SU-DHL-6 (cell line): ENCODE measurements around the gene PPP1R27.

Source experiments
- EZH2phosphoT487 ChIP-seq: fragments of 200-600 bp; sonication (generic), shearing (Covaris generic); conservative IDR thresholded peaks from 2 replicates; pipeline ENCODE4 v1.6.1; 2018; ENCODE audit warnings: mild to moderate bottlenecking, antibody characterized with exemption, low read length, moderate library complexity, mixed read lengths
- TF ChIP-seq, protein P1 (sequence below): fragments of 200-600 bp; sonication (generic); IDR thresholded peaks from one replicate; pipeline ENCODE4 v1.5.1; 2017; ENCODE audit warnings: antibody characterized with exemption, mild to moderate bottlenecking, low read length, moderate library complexity; ENCODE audit not compliant: insufficient read depth, poor library complexity, severe bottlenecking

DNA sequence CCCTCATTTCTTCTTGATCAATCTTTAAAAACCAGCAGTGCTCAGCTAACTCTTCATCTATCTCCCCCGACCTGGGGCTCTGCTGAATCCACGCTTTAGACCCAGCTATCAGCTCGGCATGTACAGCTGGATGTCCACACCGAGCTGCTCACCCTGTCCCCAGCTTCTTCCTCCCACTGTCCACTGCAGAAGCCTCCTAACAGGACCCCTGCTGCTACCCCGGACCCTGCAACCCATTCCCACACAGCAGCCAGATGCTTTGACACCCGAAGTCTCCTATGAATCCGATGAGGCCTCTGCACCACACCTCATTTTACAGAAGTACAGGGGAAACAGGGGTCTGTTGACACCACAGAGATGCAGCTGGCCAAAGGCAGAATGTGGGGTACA, 17.1 kb downstream of the PPP1R27 start:
- TF ChIP-seq, protein P1, sequence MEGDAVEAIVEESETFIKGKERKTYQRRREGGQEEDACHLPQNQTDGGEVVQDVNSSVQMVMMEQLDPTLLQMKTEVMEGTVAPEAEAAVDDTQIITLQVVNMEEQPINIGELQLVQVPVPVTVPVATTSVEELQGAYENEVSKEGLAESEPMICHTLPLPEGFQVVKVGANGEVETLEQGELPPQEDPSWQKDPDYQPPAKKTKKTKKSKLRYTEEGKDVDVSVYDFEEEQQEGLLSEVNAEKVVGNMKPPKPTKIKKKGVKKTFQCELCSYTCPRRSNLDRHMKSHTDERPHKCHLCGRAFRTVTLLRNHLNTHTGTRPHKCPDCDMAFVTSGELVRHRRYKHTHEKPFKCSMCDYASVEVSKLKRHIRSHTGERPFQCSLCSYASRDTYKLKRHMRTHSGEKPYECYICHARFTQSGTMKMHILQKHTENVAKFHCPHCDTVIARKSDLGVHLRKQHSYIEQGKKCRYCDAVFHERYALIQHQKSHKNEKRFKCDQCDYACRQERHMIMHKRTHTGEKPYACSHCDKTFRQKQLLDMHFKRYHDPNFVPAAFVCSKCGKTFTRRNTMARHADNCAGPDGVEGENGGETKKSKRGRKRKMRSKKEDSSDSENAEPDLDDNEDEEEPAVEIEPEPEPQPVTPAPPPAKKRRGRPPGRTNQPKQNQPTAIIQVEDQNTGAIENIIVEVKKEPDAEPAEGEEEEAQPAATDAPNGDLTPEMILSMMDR = no peak
- TF ChIP-seq EZH2phosphoT487 = no peak
